HG03097 (cell line): ENCODE data around the gene ACMSD.

ENCODE experiments used
- ATAC-seq: cut with Tn5 transposase; IDR thresholded peaks from one replicate; pipeline ENCODE4 v1.9.1; 2021; ENCODE audit not compliant: unreplicated experiment, low FRiP score

Gene ACMSD

DNA sequence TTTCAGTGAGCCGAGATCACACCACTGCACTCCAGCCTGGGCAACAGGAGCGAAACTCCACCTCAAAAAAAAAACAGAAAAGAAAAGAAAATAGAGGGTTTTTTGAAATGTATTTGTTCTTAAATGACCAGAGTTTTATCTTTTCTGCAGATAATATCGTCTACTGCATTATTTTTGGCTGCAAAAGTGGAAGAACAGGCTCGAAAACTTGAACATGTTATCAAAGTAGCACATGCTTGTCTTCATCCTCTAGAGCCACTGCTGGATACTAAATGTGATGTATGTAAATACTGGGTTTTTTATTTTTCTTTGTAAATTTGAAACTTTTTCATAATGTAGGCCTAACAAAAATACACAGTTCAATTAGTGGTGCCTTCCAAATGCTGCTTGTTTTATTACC, 98.3 kb downstream of the ACMSD start:
- no peak for ATAC-seq

DNA sequence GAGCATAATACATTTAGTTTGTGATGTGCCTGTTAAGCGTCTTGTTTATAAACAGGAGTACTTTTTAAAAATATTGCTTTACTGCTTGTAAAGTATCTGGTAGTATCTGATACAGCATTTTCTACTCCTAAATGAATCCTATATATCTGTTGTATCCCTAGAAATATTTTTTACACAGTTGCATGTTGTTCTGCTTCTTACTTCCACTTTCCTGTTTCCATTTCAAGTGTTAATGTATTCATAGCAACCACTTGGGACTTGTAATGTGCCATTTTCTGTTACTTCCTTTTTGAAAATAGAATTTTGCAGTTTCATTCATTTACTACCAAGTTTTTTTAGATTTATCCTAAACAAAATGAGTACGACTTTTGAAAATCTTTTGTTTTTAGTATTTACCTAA, 105.1 kb downstream of the ACMSD start:
- no peak for ATAC-seq

DNA sequence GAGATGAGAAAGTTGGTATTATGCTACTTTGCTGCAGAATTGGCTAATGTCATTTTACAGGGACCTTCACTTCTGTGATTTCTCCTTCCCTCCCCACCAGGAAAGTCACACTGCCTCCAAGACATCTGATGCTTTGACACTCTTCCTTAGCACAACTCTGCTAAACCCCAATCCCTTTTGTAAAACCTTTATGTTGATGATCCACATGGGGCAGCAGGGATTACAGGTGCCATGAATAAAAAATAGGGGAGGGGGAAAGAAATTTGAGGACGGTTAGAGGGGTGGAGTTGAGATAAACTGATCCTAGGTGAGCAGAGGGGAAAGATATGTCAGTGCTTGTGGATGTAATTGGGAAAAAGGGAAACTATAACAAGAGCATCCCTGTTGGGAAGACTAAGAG, 106.6 kb downstream of the ACMSD start:
- ATAC-seq, result no peak

DNA sequence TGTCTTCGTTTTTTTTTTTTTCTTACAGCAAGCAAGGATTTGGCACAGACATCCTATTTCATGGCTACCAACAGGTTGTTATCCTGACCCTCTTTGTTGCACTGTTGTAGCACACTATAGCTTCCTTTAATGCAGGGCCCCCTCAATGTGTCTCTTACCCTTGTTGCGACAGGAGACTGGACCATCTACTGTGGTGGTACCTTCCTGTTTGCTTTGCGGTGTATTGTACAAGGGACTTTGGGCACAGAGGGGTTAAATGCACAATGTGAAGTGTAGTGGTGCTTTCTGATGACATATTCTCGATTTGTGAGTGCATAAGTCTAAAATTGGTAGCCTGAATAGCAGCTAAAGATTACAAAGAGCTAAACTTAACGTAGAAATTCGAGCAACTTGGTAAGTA, 107.7 kb downstream of the ACMSD start:
- no peak for ATAC-seq

DNA sequence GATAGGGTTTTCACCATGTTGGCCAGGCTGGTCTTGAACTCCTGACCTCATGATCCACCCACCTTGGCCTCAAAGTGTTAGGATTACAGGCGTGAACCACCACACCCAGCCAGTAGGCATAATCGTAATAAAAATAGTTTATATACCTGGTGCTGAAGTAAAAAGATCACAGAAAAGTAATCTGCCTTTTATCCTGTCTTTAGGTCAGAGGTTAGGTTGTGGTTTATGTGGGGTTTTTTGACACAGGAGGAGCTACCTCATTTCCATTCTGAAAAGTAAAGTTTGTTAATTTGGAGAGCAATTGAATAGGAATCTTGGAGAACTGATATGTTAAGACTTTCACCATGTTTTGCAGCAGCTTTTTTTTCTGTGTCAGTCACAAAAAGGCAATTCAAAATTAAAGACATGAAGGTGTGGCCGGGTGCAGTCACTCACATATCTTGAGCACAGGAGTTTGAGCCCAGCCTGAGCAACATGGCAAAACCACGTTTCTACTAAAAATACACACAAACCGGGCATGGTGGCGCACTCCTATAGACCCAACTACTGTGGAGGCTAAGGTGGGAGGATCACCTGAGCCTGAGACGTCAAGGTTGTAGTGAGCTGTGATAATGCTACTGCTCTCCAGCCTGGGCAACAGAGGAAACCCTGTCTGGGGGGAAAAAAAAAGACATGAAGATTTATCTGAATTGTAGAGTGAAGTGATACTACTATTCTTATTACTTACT, 111.7 kb downstream of the ACMSD start:
- no peak for ATAC-seq

DNA sequence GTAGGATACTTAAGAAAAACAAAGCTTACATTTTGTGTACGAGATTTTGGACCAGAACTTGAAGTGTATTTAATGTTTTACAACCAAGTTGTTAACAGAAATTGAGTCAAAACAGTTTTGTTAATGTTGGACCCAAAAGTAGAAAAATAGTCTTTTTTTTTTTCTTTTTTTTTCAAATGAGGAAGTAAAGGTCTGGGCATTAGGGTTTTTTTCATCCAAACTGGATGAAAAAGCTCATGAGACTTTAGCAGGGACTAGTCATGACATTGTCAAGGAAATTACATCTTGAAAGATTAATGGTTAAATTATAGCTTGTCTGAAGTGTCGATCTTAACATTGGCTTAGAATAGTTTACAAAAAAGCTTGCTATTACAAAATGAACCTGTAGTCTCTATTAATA, 112.5 kb downstream of the ACMSD start:
- no peak for ATAC-seq
